Mucosa of descending colon (tissue), 3 donors: ENCODE results near the gene PROM1. TPM values are rescaled to one million over a fixed set of nuclear protein-coding genes. Genes with fewer than 3 reads are reported as not detected.

ENCODE experiments used
- ATAC-seq: fragments of 200-7000 bp; cut with Tn5 transposase; one replicate; pipeline ENCODE4 v1.9.1; 2020; ENCODE audit warnings: mild to moderate bottlenecking, moderate library complexity
- DNase-seq, 3 donors: peaks; one replicate each; pipeline ENCODE4 v3.0.0-alpha.2; 2020
- H3K36me3 ChIP-seq: fragments of 200-600 bp; one replicate; pipeline ENCODE4 v1.8.0; 2021; ENCODE audit warnings: low read depth, mild to moderate bottlenecking
- H3K4me1 ChIP-seq: fragments of 200-600 bp; one replicate; pipeline ENCODE4 v1.8.0; 2021; ENCODE audit warnings: low read depth, mild to moderate bottlenecking
- H3K4me3 ChIP-seq: fragments of 200-600 bp; one replicate; pipeline ENCODE4 v1.8.0; 2021; ENCODE audit warnings: mild to moderate bottlenecking
- H3K9me3 ChIP-seq: fragments of 200-600 bp; one replicate; pipeline ENCODE4 v1.8.0; 2021; ENCODE audit warnings: mild to moderate bottlenecking
- intact Hi-C, 2 donors: fragments of 100-400 bp; cut with DNase I in 1 of 2; cut with micrococcal nuclease in 1 of 2; formaldehyde crosslinking; loops; one replicate each; pipeline versions ENCODE4 v1.11.0 to v1.11.1; 2022; cut with DNase I, micrococcal nuclease
- total RNA-seq, 3 donors: library from RNA; stranded (reverse); fragmentation: NEBNext Ultra II Directional in 2 of 3; extraction: Animal tissue kit (Norgen Biotek cat#: 25700) in 2 of 3; gene quantifications; one replicate each; pipeline versions ENCODE4 v1.2.1 to v1.2.4, GENCODE V29; 2021 to 2023
- TF ChIP-seq, protein P1 (sequence below): fragments of 200-600 bp; IDR thresholded peaks from one replicate; pipeline ENCODE4 v1.8.0; 2022; ENCODE audit warnings: antibody characterized with exemption, mild to moderate bottlenecking
- donor health status: DM: no; HTN: no; CAD: no; lungs with moderate emphysema.
- donor health status: DM: no; HTN: no; CAD: no.
- donor health status: DM: no; HTN: yes; CAD: no.

Gene PROM1
- total RNA-seq, 3 donors from 2014 or later = 52.0 to 136 (median 69.6) TPM

GRCh38 chr4:15963576-15963975, 120.2 kb downstream of the PROM1 start:
- intact Hi-C loops = no loop called here
- Histone ChIP-seq H3K36me3 (no peaks in the 10 kb centered on the region), H3K9me3 (no peaks in the 10 kb centered on the region), H3K4me3 (no peak overlapping the region), H3K4me1 (peaks cover 9% of the 10 kb centered on the region)
- DNase-seq = no peak
- ATAC-seq = peak; percentile 53
- TF ChIP-seq, protein P1, sequence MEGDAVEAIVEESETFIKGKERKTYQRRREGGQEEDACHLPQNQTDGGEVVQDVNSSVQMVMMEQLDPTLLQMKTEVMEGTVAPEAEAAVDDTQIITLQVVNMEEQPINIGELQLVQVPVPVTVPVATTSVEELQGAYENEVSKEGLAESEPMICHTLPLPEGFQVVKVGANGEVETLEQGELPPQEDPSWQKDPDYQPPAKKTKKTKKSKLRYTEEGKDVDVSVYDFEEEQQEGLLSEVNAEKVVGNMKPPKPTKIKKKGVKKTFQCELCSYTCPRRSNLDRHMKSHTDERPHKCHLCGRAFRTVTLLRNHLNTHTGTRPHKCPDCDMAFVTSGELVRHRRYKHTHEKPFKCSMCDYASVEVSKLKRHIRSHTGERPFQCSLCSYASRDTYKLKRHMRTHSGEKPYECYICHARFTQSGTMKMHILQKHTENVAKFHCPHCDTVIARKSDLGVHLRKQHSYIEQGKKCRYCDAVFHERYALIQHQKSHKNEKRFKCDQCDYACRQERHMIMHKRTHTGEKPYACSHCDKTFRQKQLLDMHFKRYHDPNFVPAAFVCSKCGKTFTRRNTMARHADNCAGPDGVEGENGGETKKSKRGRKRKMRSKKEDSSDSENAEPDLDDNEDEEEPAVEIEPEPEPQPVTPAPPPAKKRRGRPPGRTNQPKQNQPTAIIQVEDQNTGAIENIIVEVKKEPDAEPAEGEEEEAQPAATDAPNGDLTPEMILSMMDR = no peak

DNA sequence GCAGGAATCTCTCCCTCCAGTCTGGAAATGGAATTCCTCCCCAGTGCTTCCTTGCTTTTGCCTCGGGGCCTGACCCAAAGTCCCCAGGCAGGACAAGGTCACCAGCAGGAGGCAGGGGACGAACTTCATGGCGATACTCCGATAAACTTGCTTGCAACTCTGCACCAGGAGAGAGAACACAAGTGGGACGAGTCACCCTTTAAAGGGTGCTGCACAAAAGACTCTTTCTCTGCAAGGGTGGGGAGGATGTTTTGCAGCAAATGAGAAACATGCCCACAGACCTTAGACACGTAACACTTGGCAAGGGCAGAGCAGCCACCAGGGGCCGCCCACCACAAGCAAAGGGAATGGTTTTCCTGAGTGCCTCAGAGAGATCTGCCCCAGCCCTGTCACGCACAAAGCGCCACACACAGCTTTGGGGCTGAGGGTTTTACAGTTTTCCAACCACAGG, 120.8 kb downstream of the PROM1 start, which contains the start of gene FGFBP2:
FGFBP2 (minus strand) TSS at position 175 of the 451 bp plus-strand sequence; CDS start at position 129, 46 bp downstream.
- H3K36me3 ChIP-seq = no peaks in the 10 kb centered on the region
- peak; percentile 61 to 83 (median 79) for DNase-seq
- intact Hi-C loops = no loop called here
- TF ChIP-seq, protein P1 = peak; percentile 21
- peak; percentile 90 for ATAC-seq
- peaks cover 9% of the 10 kb centered on the region for H3K4me1 ChIP-seq
- H3K4me3 ChIP-seq = no peak within 1 kb of the TSS
- H3K9me3 ChIP-seq = no peaks in the 10 kb centered on the region

- intact Hi-C loops = no loop called here
- TF ChIP-seq, protein P1 = no peak
- Histone ChIP-seq H3K36me3 (no peaks in the 10 kb centered on the region), H3K4me3 (no peak overlapping the region), H3K4me1 (peaks cover 9% of the 10 kb centered on the region), H3K9me3 (no peaks in the 10 kb centered on the region)
- ATAC-seq = no peak
- DNase-seq = no peak
These were observed 121.9 kb downstream of the PROM1 start for GRCh38 chr4:15961781-15962510.

GRCh38 chr4:15958562-15958961, 125.3 kb downstream of the PROM1 start:
- intact Hi-C loops = loop anchor here (10.0 kb wide), 1 partner anchor 154 kb away; no protein-coding TSS in a partner anchor
- H3K4me1 ChIP-seq = peaks cover 7% of the 10 kb centered on the region
- DNase-seq = no peak
- ATAC-seq = no peak
- no peak overlapping the region for H3K4me3 ChIP-seq
- H3K9me3 ChIP-seq = no peaks in the 10 kb centered on the region
- H3K36me3 ChIP-seq = no peaks in the 10 kb centered on the region
- TF ChIP-seq, protein P1 = no peak

- TF ChIP-seq, protein P1 = peak; percentile 78
- H3K4me3 ChIP-seq = no peak overlapping the region
- DNase-seq (peak; percentile 65 to 99 (median 87)), ATAC-seq (peak; percentile 100)
- no peaks in the 10 kb centered on the region for H3K4me1 ChIP-seq
- no peaks in the 10 kb centered on the region for H3K9me3 ChIP-seq
- H3K36me3 ChIP-seq = no peaks in the 10 kb centered on the region
- intact Hi-C loops = loop anchor here (2.0 to 10.0 kb wide), 2 partner anchors 74 to 152 kb away; no protein-coding TSS in a partner anchor
These were observed 127.5 kb downstream of the PROM1 start for GRCh38 chr4:15956179-15956850.
